Keratinocyte (primary cell): ENCODE data around the gene LCE1F.

Experiments used
- CTCF ChIP-seq, 3 experiments: IDR thresholded peaks in 1 of 3; conservative IDR thresholded peaks in 1 of 3; optimal IDR thresholded peaks in 1 of 3; 2 replicates in 2 of 3; 3 replicates in 1 of 3; pipeline versions ENCODE3 to v1.5.1; 2011; ENCODE audit warnings: low read length in 3 of 3, mild to moderate bottlenecking in 3 of 3, moderate library complexity in 2 of 3, control low read depth in 1 of 3, inconsistent platforms in 1 of 3; ENCODE audit not compliant: insufficient read depth in 2 of 3; ENCODE audit errors: extremely low read depth in 1 of 3
- EZH2 ChIP-seq: IDR thresholded peaks from one replicate; pipeline ENCODE4 v1.6.1; 2012; ENCODE audit warnings: inconsistent platforms, mild to moderate bottlenecking, low read length, moderate library complexity

GRCh38 chr1:152758636-152759035, 16.3 kb upstream of the LCE1F start:
- TF ChIP-seq CTCF (optimal IDR thresholded peaks at IDR 0.05 in 1 of 3, IDR thresholded peaks at IDR 0.05 in 1 of 3, conservative IDR thresholded peaks at IDR 0.05 in 1 of 3; ENCODE audit: extremely low read depth in 1 of 3, insufficient read depth in 2 of 3, low read length in 3 of 3) (no peak), EZH2 (no peak)
